GM18511 (cell line): ENCODE results near the gene MYL7.

Experiments used
- ATAC-seq: cut with Tn5 transposase; IDR thresholded peaks from one replicate; pipeline ENCODE4 v1.9.1; 2021; ENCODE audit warnings: mild to moderate bottlenecking, moderate library complexity; ENCODE audit not compliant: unreplicated experiment

MYL7 gene

DNA sequence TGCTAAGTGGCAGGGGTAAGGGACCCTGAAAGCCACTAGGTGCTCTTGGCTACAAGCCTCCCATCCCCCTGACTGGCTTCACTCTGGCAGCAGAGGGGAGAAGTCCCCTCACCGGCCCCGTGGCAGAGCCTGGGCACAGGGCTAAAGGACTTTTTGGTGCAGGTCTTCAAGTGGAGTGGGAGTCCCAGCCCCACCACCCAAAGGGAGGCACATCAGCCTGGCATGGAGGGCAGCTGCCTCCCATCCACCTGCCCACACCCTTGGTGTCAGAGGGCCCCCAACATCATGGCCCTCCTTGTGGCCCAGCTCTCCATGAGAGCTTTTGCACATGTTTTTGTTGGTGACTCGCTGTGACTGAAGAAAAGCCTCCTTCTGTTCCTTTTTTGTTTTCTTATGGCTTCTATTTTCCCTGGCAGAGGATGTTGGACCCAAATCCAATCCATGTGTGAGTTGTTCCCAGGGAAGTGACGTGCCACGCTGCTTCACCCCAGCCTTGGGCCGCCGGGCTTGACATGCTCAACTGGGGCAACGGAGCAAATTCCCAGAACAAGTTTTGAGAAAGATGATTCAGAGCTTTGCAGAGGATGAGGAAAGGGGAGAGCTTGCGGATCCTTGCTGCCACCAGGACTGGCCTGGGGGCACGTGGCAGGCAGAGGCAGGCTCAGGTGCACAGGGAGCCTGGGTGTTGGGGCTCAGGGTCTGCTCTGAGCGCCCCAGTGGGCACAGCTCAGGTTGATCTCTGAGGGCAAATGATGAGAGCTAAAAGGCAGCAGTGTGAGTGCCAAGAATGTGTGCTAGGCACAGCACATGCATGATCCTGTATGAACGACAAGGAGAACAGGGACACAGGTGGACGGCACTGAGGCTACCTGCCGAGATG is 38.9 kb downstream of the MYL7 start:
- no peak for ATAC-seq

DNA sequence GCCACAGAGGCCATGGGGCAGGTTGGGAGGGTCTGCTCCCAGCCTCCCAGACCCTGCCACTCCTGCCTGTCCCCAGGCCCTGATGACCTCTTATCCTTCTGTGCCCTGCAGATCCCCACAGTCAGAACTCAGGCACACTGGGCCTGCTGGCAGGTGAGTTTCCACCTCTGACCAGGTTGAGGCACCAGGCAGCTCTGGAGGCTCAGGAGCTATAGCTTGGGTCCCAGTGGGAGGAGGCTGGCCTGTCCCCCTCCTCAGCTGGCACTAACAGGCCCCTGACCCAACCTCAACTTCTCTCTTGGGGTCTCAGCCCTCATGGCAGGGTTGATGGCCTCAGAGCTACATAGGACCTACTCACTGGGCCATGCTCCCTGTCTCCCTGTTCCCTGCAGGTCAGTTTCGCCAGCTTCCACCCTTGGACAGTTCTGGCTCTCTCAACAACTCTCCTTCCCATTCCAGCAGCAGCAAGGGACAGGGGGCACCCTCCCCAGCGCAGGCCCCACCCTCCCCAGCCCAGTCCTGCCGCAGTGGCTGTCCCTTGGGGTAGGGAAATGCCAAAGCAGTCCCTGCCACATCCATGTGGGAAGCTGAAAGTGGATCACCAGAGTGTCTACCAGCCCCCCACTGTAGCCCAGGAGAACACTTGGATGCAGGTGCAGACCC is 39.7 kb downstream of the MYL7 start:
- ATAC-seq: no peak

DNA sequence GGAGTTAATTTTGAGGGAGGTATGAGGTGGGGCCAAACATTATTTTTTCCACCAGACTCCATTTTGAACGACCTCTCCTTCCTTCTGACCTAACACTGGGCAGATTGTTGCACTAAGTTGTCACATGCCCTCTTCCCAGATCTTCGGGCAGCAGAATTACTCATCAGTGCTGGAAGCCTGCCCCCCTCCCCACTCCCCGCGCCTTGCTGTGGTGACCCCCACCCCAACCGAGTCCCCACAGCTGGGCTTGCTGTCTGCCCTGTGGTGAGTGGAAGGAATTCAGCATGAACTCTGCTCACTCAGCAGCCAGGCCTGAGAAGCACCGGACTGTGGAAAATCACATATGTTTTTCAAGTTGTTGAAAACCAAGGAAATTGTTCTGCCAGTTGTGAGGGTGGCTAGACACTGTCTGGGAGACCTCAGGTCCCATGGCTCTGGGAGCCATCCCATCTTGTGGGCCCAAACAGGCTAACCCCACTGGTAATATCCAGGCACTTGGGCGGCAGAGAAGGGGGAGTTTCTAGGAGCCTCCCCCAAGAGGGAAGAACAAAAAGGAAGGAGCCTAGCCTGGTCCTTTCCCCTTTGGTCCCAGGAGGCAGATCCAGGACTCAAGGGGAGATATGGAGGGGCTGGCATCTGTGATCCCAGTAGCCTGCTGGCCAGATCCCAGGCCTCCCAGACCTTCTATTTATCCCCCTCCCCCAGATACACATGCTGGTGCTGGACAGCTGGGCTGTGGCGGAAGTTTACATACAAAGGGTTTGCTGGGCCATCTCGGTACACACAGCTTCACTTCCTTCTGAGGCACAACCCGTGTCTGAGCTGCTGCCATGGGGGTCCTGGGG is 40.5 kb downstream of the MYL7 start:
- no peak for ATAC-seq

DNA sequence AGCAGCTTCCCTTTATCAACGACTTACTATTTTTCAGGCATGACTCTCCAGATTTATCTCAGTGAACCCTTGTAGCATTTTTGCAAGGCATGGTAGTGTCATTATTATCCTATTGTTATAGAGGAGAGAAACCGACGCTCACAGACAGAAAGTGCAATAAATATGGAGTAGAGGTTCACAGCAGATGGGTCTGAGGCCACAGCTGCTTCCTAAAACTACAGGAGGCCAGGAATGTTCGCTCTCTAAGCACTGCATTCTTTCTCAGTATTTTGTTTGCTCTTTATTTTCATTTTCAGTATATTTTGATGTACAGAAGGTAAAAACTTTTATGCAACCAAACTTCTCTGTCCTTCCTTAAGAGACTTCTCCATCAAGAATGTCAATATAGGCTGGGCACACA is 41.5 kb downstream of the MYL7 start:
- no peak for ATAC-seq

DNA sequence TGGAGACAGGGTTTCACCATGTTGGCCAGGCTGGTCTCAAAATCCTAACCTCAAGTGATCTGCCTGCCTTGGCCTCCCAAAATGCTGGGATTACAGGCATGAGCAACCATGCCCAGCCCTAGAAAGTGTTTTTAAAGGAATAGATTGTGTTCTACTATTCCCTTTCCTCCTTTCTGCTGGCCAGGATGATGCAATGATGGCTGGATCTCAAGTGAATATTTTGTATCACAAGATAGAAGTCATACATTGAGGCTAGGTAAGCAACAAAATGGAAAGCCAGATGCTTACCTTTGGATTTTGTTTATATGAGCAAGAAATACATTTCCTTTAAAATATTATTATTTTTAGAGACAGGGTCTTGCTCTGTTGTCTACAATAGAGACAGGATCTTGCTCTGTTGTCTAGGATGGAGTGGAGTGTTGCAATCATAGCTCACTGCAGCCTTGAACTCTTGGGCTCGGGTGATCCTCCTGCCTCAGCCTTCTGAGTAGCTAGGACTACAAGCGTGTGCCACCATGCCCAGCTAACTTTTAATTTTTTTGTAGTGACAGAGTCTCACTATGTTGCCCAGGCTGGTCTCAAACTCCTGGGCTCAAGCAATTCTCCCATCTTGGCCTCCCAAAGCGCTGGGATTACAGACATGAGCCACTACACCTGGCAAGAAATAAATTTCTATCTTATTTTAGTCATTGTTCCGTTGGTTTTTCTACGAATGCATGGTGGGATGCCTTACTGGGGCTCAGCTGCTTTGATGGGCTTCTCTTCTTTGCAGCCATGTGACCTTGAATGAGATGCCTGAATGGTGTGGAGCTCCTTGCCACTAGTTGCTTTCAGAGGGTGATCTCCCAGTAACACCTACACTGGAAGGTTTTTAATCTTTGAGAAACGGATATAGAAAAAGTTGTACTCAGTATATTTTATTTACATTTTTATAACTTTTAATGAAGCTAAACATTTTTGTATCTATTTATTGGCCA is 42.8 kb downstream of the MYL7 start:
- no peak for ATAC-seq

DNA sequence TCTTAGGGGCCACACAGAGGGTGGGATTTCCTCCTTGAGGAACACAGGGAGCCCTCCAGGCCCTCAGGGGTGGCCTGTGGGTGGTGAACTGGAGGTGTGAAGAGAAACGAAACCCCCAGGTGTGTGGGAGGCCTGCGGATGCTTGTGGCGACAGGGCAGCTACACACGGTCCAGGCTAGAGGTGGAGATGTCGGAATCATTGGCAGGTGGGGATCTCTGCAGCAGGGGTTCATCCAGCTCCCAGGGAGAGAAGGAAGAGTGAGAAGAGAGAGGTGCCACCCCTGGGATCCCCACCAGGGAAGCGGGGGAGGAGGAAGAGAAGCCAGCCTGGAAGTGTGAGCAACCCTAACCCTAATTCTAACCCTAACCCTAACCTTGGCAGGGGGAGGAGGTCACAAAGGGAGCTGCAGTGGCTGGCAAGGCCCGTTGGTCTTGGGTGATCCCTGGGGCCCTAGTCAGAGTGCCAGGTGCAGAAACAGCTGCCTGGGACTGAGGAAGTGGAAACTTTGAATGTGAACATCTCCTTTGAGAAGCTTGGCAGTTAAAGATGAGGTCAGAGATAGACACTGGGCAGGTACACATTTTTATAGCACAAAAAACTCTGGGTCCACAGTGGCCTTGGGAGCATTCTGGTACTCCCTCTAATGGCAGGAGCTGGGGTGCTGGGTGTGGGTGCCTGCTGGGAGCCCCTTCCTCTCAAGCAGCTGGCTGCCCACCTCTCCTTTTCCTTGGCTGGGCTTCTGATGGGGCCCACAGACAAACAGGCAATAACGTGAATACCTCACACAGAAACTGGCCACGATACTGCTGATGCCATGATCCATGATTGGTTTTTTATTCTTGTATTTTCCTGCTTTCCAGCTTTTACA is 43.8 kb downstream of the MYL7 start:
- ATAC-seq: peak; percentile 87

DNA sequence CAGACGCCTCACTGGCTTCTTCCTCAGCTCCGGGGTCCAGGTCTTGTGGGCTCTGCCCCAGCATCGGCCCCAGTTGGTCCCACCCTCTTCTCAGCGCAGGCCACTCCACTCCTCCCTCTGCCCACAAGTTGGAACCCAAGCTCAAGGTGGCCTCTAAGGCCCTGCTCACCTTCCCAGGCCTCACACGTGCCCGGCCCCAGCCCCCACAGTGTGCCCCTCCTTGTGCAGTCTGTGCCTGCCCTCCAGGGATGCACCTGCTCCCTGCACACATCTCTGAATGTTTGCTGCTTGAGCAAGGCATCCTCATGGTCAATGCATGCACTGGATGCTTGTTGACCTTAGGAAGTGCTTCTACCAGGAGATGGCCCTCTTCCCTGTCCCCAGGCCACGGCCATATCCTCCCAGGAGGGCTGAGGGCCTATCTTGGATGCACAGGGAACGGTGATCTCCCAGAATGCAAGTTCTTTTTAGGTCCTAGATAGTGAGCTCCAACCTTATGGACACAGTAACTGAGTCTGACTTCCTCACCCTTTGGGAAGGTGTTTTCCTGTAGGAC is 44.7 kb downstream of the MYL7 start:
- ATAC-seq: no peak

DNA sequence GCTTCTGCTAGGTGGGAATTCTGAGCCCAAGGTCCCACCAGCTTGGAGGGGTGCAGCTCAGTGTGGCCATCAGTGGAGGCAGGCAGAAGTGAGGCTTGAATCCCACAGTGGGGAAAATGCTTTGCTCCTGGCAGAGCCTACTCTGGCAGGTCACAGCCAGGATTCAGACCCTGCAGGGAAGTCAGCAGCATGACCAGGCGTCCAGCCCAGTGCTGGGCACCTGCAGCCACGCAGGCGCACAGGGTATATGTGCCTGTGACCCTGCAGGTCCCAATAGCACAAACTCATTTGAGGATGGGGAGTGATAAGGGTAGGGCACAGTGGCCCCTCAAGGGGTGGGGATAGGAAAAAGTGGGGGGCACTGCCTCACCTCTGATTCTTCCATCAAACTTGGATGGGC is 45.4 kb downstream of the MYL7 start:
- no peak for ATAC-seq

DNA sequence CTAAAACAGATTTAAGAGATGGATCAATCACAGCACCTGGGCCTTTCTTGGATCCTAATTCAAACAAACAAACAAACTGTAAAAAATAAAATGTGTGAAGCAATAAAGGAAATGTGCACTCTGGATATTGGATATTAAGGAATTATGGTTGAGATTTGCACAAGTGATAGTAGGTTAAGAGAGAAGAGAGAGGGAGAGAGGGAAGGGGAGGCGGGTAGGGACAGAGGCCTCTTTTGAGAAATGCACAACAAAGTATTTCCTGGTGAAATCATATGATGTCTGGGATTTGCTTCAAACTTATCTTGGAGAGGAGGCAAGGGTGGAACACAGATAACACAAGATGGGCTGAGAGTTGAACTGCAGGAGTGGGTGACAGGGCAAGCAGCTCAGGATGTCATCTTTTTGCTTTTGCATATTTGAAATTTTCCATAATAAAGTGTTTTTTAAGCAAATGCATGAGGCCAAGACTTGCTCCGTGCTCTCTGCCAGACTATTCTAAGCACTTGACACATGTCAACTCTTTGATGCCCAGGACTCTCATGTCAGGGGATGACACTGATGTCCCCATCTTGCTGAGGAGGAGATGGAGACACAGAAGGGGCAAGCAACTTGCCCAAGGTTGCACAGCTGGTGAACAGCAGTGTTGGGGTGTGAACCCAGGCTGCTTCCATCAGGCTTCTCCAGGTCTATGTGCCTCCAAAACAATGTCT is 46.1 kb downstream of the MYL7 start:
- ATAC-seq: no peak

DNA sequence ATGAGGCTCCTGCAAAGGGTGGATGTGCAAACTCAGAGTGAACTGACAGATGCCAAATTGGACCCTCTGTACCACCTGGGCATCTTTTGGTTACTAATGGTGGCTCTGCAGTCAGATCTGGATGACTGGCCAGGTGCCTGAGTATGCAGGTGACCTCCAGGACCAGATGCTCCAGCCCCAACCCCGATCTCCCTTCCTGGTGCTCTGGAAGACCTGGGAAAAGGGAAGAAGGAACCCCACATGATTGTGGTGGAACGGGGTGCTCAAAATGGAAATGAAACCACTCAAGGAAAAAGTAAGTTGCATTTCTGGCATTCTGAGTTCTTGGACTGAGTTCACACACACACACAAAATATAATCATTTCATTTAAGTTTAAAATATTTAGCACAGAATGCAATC is 46.8 kb downstream of the MYL7 start:
- ATAC-seq: no peak

DNA sequence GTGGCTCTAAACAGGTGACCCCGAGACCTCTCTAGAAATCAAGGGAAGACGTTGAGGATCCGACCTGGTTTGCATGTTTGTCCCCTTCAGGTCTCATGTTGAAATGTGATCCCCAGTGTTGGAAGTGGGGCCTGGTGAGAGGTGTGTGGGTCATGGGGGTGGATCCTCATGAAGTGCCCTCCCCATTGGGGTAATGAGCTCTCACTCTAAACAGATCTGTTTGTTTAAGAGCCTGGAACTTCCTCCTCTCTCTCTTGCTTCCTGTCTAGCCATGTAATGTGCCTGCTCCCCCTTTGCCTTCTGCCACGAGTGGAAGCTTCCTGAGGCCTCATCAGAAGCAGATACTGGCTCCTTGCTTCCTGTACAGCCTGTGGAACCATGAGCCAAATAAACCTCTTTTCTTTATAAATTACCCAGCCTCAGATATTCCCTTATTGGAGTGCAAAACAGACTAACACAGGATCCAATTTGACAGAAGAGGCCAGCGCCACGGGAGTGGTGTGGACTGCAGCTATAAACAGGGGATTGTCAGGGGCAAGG is 48.0 kb downstream of the MYL7 start:
- ATAC-seq: no peak
